Right renal pelvis (tissue), 4 donors: Measurements from ENCODE around the gene PRRG4. TPM values are rescaled to one million over a fixed set of nuclear protein-coding genes. Genes with fewer than 3 reads are reported as not detected.
"Not testable (repeated sequence)": the region's sequence is repeated elsewhere in the genome, so short reads cannot be mapped to it uniquely, and the experiment has no call there.

Source experiments
- DNase-seq, 4 donors: peaks; one replicate each; pipeline ENCODE4 v3.0.0-alpha.2; 2013; ENCODE audit warnings: low read depth in 4 of 4, low spot score in 3 of 4, missing footprints in 1 of 4
- polyA plus RNA-seq, 4 donors: library from polyadenylated mRNA; unstranded; fragments of 120-200 nt; gene quantifications; one replicate each; pipeline ENCODE4 v1.2.1, GENCODE V29; 2013; ENCODE audit not compliant: insufficient read length in 4 of 4

The PRRG4 gene
- polyA plus RNA-seq, 4 donors: 6.1 to 8.0 (median 7.4) TPM

- no peak for DNase-seq
Measured at GRCh38 chr11:32829157-32829679, 509 bp upstream of the PRRG4 start.

- DNase-seq: no peak
Measured at GRCh38 chr11:32830413-32830738, 649 bp downstream of the PRRG4 start.

GRCh38 chr11:32830796-32831195 is 1.1 kb downstream of the PRRG4 start:
- no peak for DNase-seq

- DNase-seq: no peak
Measured at GRCh38 chr11:32831221-32831620, 1.5 kb downstream of the PRRG4 start.

- no peak for DNase-seq
Measured at GRCh38 chr11:32833921-32834320, 4.2 kb downstream of the PRRG4 start.

- no peak for DNase-seq
Measured at GRCh38 chr11:32836946-32837345, 7.2 kb downstream of the PRRG4 start.

- DNase-seq: no peak
Measured at GRCh38 chr11:32838505-32839274, 9.0 kb downstream of the PRRG4 start.

- DNase-seq: no peak
Measured at GRCh38 chr11:32839308-32839707, 9.6 kb downstream of the PRRG4 start.

- DNase-seq: no peak
Measured at GRCh38 chr11:32840587-32840986, 10.9 kb downstream of the PRRG4 start.

GRCh38 chr11:32843544-32843943 is 13.8 kb downstream of the PRRG4 start:
- no peak for DNase-seq

- DNase-seq: no peak
Measured at GRCh38 chr11:32847511-32847910, 17.8 kb downstream of the PRRG4 start.

GRCh38 chr11:32849761-32850160 is 20.0 kb downstream of the PRRG4 start:
- DNase-seq: no peak

GRCh38 chr11:32851251-32851650 is 21.5 kb downstream of the PRRG4 start:
- no peak for DNase-seq

- no peak for DNase-seq
Measured at GRCh38 chr11:32852207-32852606, 22.5 kb downstream of the PRRG4 start.

GRCh38 chr11:32855601-32856000 is 25.9 kb downstream of the PRRG4 start:
- DNase-seq: no peak

GRCh38 chr11:32858731-32859130 is 29.0 kb downstream of the PRRG4 start:
- DNase-seq: no peak

GRCh38 chr11:32861850-32862577 is 32.3 kb downstream of the PRRG4 start:
- no peak for DNase-seq

GRCh38 chr11:32864555-32864954 is 34.8 kb downstream of the PRRG4 start:
- DNase-seq: no peak

GRCh38 chr11:32868752-32869151 is 39.0 kb downstream of the PRRG4 start:
- DNase-seq: not testable (repeated sequence)

GRCh38 chr11:32870676-32871075 is 40.9 kb downstream of the PRRG4 start:
- DNase-seq: no peak

- no peak for DNase-seq
Measured at GRCh38 chr11:32874132-32874531, 44.4 kb downstream of the PRRG4 start.

GRCh38 chr11:32881286-32881685 is 51.6 kb downstream of the PRRG4 start:
- no peak for DNase-seq
